ENCODE measurements around the gene ADAMTS17. TPM values are rescaled to one million over a fixed set of nuclear protein-coding genes. Genes with fewer than 3 reads are reported as not detected.

The ADAMTS17 gene
- total RNA-seq, 1 donor from 2014 or later: 8.2 TPM

GRCh38 chr15:100277087-100277855, 64.5 kb downstream of the ADAMTS17 start:
- DNase-seq (ENCODE audit: low spot score): no peak

GRCh38 chr15:100276506-100276905, 65.3 kb downstream of the ADAMTS17 start:
- peak; percentile 86 for DNase-seq (ENCODE audit: low spot score)

- no peak for DNase-seq (ENCODE audit: low spot score)
Measured at GRCh38 chr15:100275641-100276040, 66.1 kb downstream of the ADAMTS17 start.

GRCh38 chr15:100269831-100270230, 71.9 kb downstream of the ADAMTS17 start:
- DNase-seq (ENCODE audit: low spot score): no peak

GRCh38 chr15:100266166-100266565, 75.6 kb downstream of the ADAMTS17 start:
- no peak for DNase-seq (ENCODE audit: low spot score)

GRCh38 chr15:100265641-100266035, 76.1 kb downstream of the ADAMTS17 start:
- no peak for DNase-seq (ENCODE audit: low spot score)

GRCh38 chr15:100264994-100265640, 76.7 kb downstream of the ADAMTS17 start:
- DNase-seq (ENCODE audit: low spot score): no peak

- no peak for DNase-seq (ENCODE audit: low spot score)
Measured at GRCh38 chr15:100263721-100264455, 77.9 kb downstream of the ADAMTS17 start.

GRCh38 chr15:100263031-100263430, 78.7 kb downstream of the ADAMTS17 start:
- DNase-seq (ENCODE audit: low spot score): no peak

GRCh38 chr15:100261302-100262240, 80.2 kb downstream of the ADAMTS17 start:
- DNase-seq (ENCODE audit: low spot score): no peak

- no peak for DNase-seq (ENCODE audit: low spot score)
Measured at GRCh38 chr15:100259266-100259665, 82.5 kb downstream of the ADAMTS17 start.

- no peak for DNase-seq (ENCODE audit: low spot score)
Measured at GRCh38 chr15:100256970-100257650, 84.7 kb downstream of the ADAMTS17 start.

- no peak for DNase-seq (ENCODE audit: low spot score)
Measured at GRCh38 chr15:100256101-100256969, 85.4 kb downstream of the ADAMTS17 start.

GRCh38 chr15:100255644-100256043, 86.1 kb downstream of the ADAMTS17 start:
- DNase-seq (ENCODE audit: low spot score): no peak

- no peak for DNase-seq (ENCODE audit: low spot score)
Measured at GRCh38 chr15:100254691-100255090, 87.1 kb downstream of the ADAMTS17 start.

- DNase-seq (ENCODE audit: low spot score): no peak
Measured at GRCh38 chr15:100254285-100254684, 87.5 kb downstream of the ADAMTS17 start.

GRCh38 chr15:100253640-100254039, 88.1 kb downstream of the ADAMTS17 start:
- DNase-seq (ENCODE audit: low spot score): no peak

- no peak for DNase-seq (ENCODE audit: low spot score)
Measured at GRCh38 chr15:100252779-100253417, 88.9 kb downstream of the ADAMTS17 start.

- DNase-seq (ENCODE audit: low spot score): no peak
Measured at GRCh38 chr15:100252359-100252758, 89.4 kb downstream of the ADAMTS17 start.
